ENCODE results near the gene SNX15.
A peak's percentile ranks its signal among the peaks of the same experiment; 100 is the strongest.
"Not testable (repeated sequence)": the region's sequence is repeated elsewhere in the genome, so short reads cannot be mapped to it uniquely, and the experiment has no call there.

SNX15 gene

GRCh38 chr11:65014726-65015227, 12.5 kb upstream of the SNX15 start:
- DNase-seq: no peak

GRCh38 chr11:65016705-65017104, 10.5 kb upstream of the SNX15 start:
- no peak for DNase-seq

- DNase-seq: no peak
Measured at GRCh38 chr11:65017937-65018336, 9.3 kb upstream of the SNX15 start.

- DNase-seq: no peak
Measured at GRCh38 chr11:65019824-65020223, 7.4 kb upstream of the SNX15 start.

- DNase-seq: no peak
Measured at GRCh38 chr11:65021003-65021402, 6.2 kb upstream of the SNX15 start.

- no peak for DNase-seq
Measured at GRCh38 chr11:65021509-65021908, 5.7 kb upstream of the SNX15 start.

- not testable (repeated sequence) for DNase-seq
Measured at GRCh38 chr11:65023502-65023901, 3.7 kb upstream of the SNX15 start.

- no peak for DNase-seq
Measured at GRCh38 chr11:65026810-65027209, 429 bp upstream of the SNX15 start.

- DNase-seq: no peak
Measured at GRCh38 chr11:65032216-65032615, 5.0 kb downstream of the SNX15 start.

- no peak for DNase-seq
Measured at GRCh38 chr11:65034423-65034822, 7.2 kb downstream of the SNX15 start.

- DNase-seq: no peak
Measured at GRCh38 chr11:65035579-65035978, 8.3 kb downstream of the SNX15 start.

GRCh38 chr11:65036931-65037330, 9.7 kb downstream of the SNX15 start:
- peak in 52 of 58 donors; percentile 2 to 82 (median 44) for DNase-seq

- DNase-seq: no peak
Measured at GRCh38 chr11:65040520-65040846, 13.2 kb downstream of the SNX15 start.

GRCh38 chr11:65040847-65041622, 13.8 kb downstream of the SNX15 start, which contains the start of gene SAC3D1:
Gene SAC3D1, plus strand, starts transcription at chr11:65041210. Its CDS starts 83 bp downstream, at chr11:65041293.
- DNase-seq: peak; percentile 48 to 99 (median 87)

- DNase-seq: no peak
Measured at GRCh38 chr11:65042891-65043290, 15.7 kb downstream of the SNX15 start.

- peak in 11 of 58 donors; percentile 2 to 23 (median 9) for DNase-seq
Measured at GRCh38 chr11:65043881-65044501, 16.8 kb downstream of the SNX15 start.

GRCh38 chr11:65045061-65045460, 17.8 kb downstream of the SNX15 start:
- DNase-seq: no peak

- no peak for DNase-seq
Measured at GRCh38 chr11:65045728-65046127, 18.5 kb downstream of the SNX15 start.

GRCh38 chr11:65047581-65048422, 20.6 kb downstream of the SNX15 start:
- DNase-seq: no peak

GRCh38 chr11:65051398-65051858, 24.2 kb downstream of the SNX15 start:
- DNase-seq: no peak

- DNase-seq: no peak
Measured at GRCh38 chr11:65053827-65054508, 26.7 kb downstream of the SNX15 start.
